Fibroblast of lung (primary cell): ENCODE results near the gene USP46.

ENCODE experiments used
- CTCF ChIP-seq, 2 donors: IDR thresholded peaks in 1 of 2; conservative IDR thresholded peaks in 1 of 2; 1 replicate in 1 of 2; 2 replicates in 1 of 2; pipeline ENCODE4 v1.5.1; 2011 to 2012; ENCODE audit warnings: low read length in 2 of 2, control low read depth in 1 of 2, inconsistent platforms in 1 of 2, low read depth in 1 of 2, mild to moderate bottlenecking in 1 of 2
- EZH2 ChIP-seq: IDR thresholded peaks from 2 replicates; pipeline ENCODE4 v1.5.1; 2012; ENCODE audit warnings: low read length, control low read depth, mild to moderate bottlenecking; ENCODE audit errors: missing control alignments

DNA sequence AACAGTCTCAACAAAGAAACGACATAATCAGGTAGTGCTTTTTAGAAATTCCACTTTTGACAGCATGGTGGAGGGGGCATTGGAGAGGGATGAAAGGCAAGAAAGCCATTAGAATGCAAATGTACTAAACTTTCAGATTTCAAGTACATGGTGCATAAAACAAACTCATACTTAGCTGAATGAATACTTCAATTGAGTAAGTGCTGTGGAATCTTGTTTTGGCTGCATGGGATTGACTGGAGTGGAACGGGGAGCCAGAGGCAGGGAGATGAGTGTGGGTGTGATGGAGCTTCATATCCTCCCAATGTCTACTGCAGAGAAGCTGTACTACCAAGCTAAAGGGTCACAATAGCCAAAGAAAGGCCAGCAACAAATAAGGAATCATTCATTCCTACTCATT lies 52.4 kb downstream of the USP46 start:
- TF ChIP-seq EZH2 (no peak), CTCF (conservative IDR thresholded peaks at IDR 0.05 in 1 of 2, IDR thresholded peaks at IDR 0.05 in 1 of 2; ENCODE audit: low read depth in 1 of 2, low read length in 2 of 2) (no peak)
